DOHH2 (cell line): ENCODE results near the gene WWTR1.

Experiments
- H3F3A ChIP-seq: fragments of 200-600 bp; sonication (generic), shearing (Covaris generic); 2 replicates; pipeline ENCODE4 v1.6.0; 2016; ENCODE audit warnings: antibody characterized with exemption, mild to moderate bottlenecking; ENCODE audit not compliant: control insufficient read depth, insufficient read depth
- H3K27ac ChIP-seq: fragments of 200-600 bp; sonication (generic); 2 replicates; pipeline ENCODE4 v1.5.1; 2014; ENCODE audit warnings: low read depth, mild to moderate bottlenecking, low read length, moderate library complexity
- H3K27me3 ChIP-seq: fragments of 200-600 bp; sonication (generic); 2 replicates; pipeline ENCODE4 v1.6.1; 2014; ENCODE audit warnings: mild to moderate bottlenecking, low read length, mixed read lengths; ENCODE audit not compliant: control insufficient read depth
- H3K36me3 ChIP-seq: fragments of 200-600 bp; sonication (generic); 2 replicates; pipeline ENCODE4 v1.6.1; 2014; ENCODE audit warnings: mild to moderate bottlenecking, low read length, moderate library complexity, mixed read lengths; ENCODE audit not compliant: control insufficient read depth
- H3K4me1 ChIP-seq: fragments of 200-600 bp; sonication (generic); 2 replicates; pipeline ENCODE4 v1.6.1; 2014; ENCODE audit warnings: mild to moderate bottlenecking, low read length, mixed read lengths; ENCODE audit not compliant: control insufficient read depth
- H3K4me2 ChIP-seq: fragments of 200-600 bp; sonication (generic); 2 replicates; pipeline ENCODE4 v1.6.0; 2014; ENCODE audit warnings: mild to moderate bottlenecking, low read length, moderate library complexity
- H3K4me3 ChIP-seq: fragments of 200-600 bp; sonication (generic); 2 replicates; pipeline ENCODE4 v1.5.1; 2014; ENCODE audit warnings: mild to moderate bottlenecking, low read length, mixed read lengths
- H3K79me2 ChIP-seq: fragments of 200-600 bp; sonication (generic); 2 replicates; pipeline ENCODE4 v1.6.1; 2014; ENCODE audit warnings: mild to moderate bottlenecking, low read length, mixed read lengths; ENCODE audit not compliant: control insufficient read depth
- H3K9me2 ChIP-seq: fragments of 200-600 bp; sonication (generic); replicated peaks from 2 replicates; pipeline ENCODE4 v1.6.1; 2014; ENCODE audit warnings: mild to moderate bottlenecking, low read length, mixed read lengths; ENCODE audit not compliant: control insufficient read depth
- H3K9me3 ChIP-seq: fragments of 200-600 bp; sonication (generic); 2 replicates; pipeline ENCODE4 v1.6.1; 2014; ENCODE audit warnings: antibody characterized with exemption, low read length, mixed read lengths; ENCODE audit not compliant: control insufficient read depth, insufficient read depth
- H4K20me1 ChIP-seq: fragments of 200-600 bp; sonication (generic); 2 replicates; pipeline ENCODE4 v1.6.0; 2014; ENCODE audit warnings: low read depth, mild to moderate bottlenecking, antibody characterized with exemption, low read length, moderate library complexity; ENCODE audit not compliant: control insufficient read depth, insufficient read depth
- EZH2phosphoT487 ChIP-seq: fragments of 200-600 bp; sonication (generic); IDR thresholded peaks from 2 replicates; pipeline ENCODE4 v1.6.1; 2017; ENCODE audit warnings: borderline replicate concordance, mild to moderate bottlenecking, antibody characterized with exemption, low read length, moderate library complexity, mixed read lengths
- TF ChIP-seq, protein P1 (sequence below): fragments of 200-600 bp; sonication (generic); IDR thresholded peaks from one replicate; pipeline ENCODE4 v1.5.1; 2014; ENCODE audit warnings: antibody characterized with exemption, mild to moderate bottlenecking, low read depth, low read length; ENCODE audit not compliant: poor library complexity, severe bottlenecking

WWTR1 gene

DNA sequence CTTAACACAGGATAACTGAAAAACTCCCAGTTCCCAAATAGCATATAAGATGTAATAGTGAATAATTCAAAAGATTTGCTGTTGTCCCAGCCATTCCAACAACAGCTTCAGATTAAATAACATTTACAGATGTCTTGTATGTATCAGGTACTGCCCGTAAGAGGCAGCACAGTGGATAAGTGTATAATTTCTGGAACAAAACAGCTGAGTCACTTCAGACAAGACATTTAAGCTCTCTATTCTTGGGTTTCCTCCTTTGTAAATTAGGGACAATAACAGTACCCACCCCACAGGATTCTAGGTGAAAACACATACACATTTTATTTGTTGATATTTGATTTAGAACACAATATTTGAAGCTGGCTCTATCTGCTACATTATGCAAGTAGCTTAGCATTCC, 2.6 kb upstream of the WWTR1 start:
- Histone ChIP-seq H4K20me1 (no peaks in the 10 kb centered on the region), H3K27me3 (peaks cover 20% of the 10 kb centered on the region), H3K79me2 (no peaks in the 10 kb centered on the region), H3K27ac (no peak overlapping the region), H3K36me3 (no peaks in the 10 kb centered on the region), H3K4me1 (no peaks in the 10 kb centered on the region), H3K4me2 (no peak overlapping the region), H3K9me3 (no peaks in the 10 kb centered on the region), H3K4me3 (no peak overlapping the region), H3F3A (no peaks in the 10 kb centered on the region), H3K9me2 (no peaks in the 10 kb centered on the region)
- no peak for TF ChIP-seq EZH2phosphoT487
- TF ChIP-seq, protein P1, sequence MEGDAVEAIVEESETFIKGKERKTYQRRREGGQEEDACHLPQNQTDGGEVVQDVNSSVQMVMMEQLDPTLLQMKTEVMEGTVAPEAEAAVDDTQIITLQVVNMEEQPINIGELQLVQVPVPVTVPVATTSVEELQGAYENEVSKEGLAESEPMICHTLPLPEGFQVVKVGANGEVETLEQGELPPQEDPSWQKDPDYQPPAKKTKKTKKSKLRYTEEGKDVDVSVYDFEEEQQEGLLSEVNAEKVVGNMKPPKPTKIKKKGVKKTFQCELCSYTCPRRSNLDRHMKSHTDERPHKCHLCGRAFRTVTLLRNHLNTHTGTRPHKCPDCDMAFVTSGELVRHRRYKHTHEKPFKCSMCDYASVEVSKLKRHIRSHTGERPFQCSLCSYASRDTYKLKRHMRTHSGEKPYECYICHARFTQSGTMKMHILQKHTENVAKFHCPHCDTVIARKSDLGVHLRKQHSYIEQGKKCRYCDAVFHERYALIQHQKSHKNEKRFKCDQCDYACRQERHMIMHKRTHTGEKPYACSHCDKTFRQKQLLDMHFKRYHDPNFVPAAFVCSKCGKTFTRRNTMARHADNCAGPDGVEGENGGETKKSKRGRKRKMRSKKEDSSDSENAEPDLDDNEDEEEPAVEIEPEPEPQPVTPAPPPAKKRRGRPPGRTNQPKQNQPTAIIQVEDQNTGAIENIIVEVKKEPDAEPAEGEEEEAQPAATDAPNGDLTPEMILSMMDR: no peak

DNA sequence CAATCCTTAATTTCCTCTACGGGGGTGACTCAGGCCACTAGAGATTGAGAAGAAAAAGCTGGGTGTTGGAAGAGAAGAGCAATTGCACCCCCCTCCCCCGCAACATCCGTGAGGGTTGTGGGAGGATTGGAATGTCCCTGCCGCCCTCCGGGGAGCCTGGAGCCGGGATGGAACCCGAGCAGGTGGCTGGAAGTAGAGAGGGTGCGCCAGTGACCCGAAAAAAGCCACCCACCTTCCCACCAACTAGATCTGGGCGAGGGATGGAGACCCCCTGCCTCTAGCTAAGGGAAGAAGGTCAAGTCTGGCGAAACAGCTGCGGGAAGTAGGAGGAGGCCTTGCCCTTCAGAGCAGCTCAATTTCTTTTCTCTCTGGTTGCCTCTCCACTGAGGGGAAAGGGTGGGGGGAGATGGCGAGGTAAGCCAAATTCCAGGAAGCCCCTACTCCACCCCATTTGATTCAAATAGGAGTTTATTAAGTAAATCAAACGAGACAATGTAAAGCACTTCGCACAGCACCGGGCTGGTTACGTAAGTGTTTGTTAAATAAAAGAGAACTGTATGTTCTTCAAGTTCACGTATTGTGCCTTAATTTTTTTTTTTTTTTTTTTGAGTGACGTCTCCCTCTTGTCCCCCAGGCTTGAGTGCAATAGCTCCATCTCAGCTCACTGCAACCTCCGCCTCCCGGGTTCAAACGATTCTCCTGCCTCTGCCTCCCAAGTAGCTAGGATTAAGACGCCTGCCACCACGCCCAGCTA, 1.1 kb upstream of the WWTR1 start:
- H3K27me3 ChIP-seq: peaks cover 20% of the 10 kb centered on the region
- no peaks in the 10 kb centered on the region for H3K9me2 ChIP-seq
- no peak for TF ChIP-seq EZH2phosphoT487
- H3K4me1 ChIP-seq: no peaks in the 10 kb centered on the region
- H3K79me2 ChIP-seq: no peaks in the 10 kb centered on the region
- H4K20me1 ChIP-seq: no peaks in the 10 kb centered on the region
- H3K36me3 ChIP-seq: no peaks in the 10 kb centered on the region
- H3K9me3 ChIP-seq: no peaks in the 10 kb centered on the region
- H3K27ac ChIP-seq: no peak overlapping the region
- H3K4me3 ChIP-seq: no peak overlapping the region
- no peak overlapping the region for H3K4me2 ChIP-seq
- no peaks in the 10 kb centered on the region for H3F3A ChIP-seq

DNA sequence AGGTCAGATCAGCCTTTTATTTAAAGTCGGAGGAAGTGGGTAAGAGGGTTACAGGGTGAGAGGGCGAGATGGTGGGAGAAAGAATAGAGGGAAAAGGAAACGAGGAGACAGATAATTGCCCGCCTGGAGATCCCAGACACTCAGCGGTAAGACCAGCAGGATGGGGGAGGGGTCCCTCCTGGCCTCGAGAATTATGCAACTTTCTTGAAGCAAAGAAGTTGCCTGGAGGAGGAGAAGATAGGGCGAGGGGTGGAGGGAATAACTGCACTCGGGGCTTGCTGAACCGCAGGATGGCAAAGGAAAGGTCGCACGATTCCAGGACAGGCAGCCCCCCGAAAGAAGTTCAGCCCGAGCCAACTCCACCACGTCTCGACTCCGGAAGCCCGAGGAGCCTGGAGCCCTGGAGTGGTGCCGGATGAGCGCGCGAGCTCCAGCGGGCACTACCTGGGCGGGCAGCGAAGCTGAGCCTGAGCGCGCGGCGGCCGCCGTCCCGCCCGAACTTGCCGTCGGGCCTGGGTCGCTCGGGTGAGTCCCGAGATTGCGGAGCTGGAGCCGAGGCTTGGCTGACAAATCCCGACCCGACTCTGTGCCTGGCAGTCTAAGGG, 402 bp downstream of the WWTR1 start:
- H3K4me2 ChIP-seq: no peak overlapping the region
- peaks cover 20% of the 10 kb centered on the region for H3K27me3 ChIP-seq
- no peaks in the 10 kb centered on the region for H4K20me1 ChIP-seq
- H3K9me2 ChIP-seq: no peaks in the 10 kb centered on the region
- TF ChIP-seq EZH2phosphoT487: no peak
- TF ChIP-seq, protein P1: no peak
- H3F3A ChIP-seq: no peaks in the 10 kb centered on the region
- no peak overlapping the region for H3K4me3 ChIP-seq
- H3K9me3 ChIP-seq: no peaks in the 10 kb centered on the region
- H3K4me1 ChIP-seq: no peaks in the 10 kb centered on the region
- no peak overlapping the region for H3K27ac ChIP-seq
- no peaks in the 10 kb centered on the region for H3K79me2 ChIP-seq
- H3K36me3 ChIP-seq: no peaks in the 10 kb centered on the region

DNA sequence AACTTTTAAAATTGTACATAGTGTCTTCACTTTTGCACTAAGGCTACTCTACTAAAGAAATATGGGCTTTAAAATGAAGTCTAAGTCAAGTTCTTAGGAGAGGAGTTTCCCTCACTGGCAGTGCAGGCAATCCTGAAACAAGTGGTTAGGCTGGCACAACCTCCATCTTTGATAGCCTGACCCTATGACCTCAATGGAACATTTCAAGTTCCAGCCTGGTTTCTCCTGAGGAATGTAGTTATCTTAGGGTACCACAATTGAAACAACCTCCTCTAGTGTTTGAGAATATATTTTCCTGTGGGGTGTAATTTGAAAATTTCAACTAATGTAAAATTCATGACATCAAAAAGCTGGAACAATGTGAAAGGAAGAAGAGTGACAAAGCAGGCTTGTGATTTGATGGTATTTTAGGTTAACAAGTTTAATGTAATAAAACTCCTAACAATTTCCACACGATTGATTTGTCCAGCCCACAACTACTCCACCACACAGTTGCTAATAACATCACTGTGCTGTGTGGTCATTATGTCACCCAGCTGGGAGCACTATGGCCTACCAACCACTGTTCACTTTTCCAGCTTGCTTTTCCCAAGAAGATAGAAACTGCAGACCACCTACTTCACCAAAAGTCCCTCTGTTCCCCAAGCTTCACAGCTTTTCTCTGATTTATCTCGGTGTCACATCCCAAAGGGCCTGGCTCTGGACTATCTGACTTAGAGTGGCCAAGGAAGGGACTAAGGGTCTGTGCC, 1.8 kb downstream of the WWTR1 start:
- H4K20me1 ChIP-seq: no peaks in the 10 kb centered on the region
- H3K36me3 ChIP-seq: no peaks in the 10 kb centered on the region
- H3K9me3 ChIP-seq: no peaks in the 10 kb centered on the region
- H3K79me2 ChIP-seq: no peaks in the 10 kb centered on the region
- TF ChIP-seq, protein P1: no peak
- no peak for TF ChIP-seq EZH2phosphoT487
- H3K4me3 ChIP-seq: no peak overlapping the region
- peaks cover 20% of the 10 kb centered on the region for H3K27me3 ChIP-seq
- no peak overlapping the region for H3K27ac ChIP-seq
- H3K4me2 ChIP-seq: no peak overlapping the region
- no peaks in the 10 kb centered on the region for H3K9me2 ChIP-seq
- no peaks in the 10 kb centered on the region for H3K4me1 ChIP-seq
- no peaks in the 10 kb centered on the region for H3F3A ChIP-seq
